ENCODE measurements around the gene HOXA11. TPM values are rescaled to one million over a fixed set of nuclear protein-coding genes. Genes with fewer than 3 reads are reported as not detected.
A peak's percentile ranks its signal among the peaks of the same experiment; 100 is the strongest.

Gene HOXA11
- total and polyA plus RNA-seq, 12 donors = 0.13 to 3.0 (median 1.2) TPM; not detected in 2

DNA sequence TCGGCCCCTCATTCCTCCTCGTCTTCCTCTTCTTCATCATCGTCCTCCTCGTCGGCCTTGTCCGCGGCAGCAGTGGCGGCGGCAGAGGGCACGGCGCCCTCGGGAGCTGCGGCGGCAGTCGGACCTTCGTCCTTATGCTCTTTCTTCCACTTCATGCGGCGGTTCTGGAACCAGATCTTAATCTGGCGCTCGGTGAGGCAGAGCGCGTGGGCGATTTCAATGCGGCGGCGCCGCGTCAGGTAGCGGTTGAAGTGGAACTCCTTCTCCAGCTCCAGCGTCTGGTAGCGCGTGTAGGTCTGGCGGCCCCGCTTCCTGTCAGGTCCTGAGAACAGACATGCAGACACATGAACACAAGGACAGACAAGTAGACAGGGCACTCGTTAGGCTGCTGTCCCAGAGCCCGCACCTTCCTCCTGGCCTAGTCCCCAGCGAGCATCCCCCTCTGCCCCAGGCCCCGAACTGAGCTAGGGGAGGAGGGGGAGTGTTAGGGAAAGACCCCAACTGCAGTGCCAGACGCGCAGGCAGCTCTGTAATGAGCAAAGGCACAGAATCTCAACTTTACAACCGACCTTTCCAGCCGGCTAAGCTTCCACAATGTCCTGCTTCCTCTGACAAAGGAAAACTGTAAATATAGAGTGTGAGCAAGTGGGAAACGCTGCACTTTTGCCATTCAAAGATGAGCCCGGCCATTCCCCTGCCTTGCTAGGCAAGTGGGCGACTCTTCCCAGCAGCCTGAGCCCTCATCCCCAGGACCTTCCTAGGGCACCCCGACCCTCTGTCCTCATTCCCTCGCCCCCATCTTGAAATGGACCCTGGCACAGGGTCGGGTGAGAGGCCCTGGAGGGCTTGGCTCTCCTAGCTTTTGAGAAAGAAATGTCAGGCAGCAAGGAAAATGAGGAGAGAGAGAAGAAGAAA is 29.9 kb downstream of the HOXA11 start:
- Histone ChIP-seq H3K4me1 (replicated peaks in 1 of 2) (peaks cover 7 to 21% of the 10 kb centered on the region in 2 donors), H3K27ac (peak overlapping the region; percentile 28 to 92 (median 73))
- WGBS, 4 donors = 19 to 43% (median 31%) methylated on average over 26 to 48 of the region's 48 CpGs

DNA sequence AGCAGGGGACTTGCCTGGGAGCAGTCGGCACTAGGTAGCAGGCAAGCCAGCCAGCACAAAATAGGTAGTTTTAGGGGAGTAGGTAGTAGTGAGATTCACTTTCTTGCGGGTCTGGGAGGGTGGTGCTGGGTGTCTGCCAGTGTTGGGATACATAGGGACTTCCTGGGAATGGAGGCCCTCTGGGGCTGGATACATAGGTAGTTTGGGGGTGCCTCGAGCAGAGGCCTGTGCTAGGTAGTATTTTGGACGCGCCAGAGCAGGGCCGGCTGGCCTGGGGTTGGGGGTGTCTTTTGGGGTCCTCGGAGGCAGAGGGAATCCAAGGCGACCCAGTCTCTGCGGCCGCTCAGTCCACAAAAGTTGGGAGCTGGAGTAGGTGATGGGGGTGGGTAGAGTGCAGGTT is 30.7 kb downstream of the HOXA11 start:
- 83 to 89% (median 88%) methylated on average over 9 to 10 of the region's 10 CpGs for WGBS, 4 donors
- Histone ChIP-seq H3K4me1 (replicated peaks in 1 of 2) (peaks cover 7 to 20% of the 10 kb centered on the region in 2 donors), H3K27ac (peak overlapping the region in 2 of 5 donors; percentile 13 to 91), H3K4me3 (no peak overlapping the region), H3K27me3 (no peaks in the 10 kb centered on the region), H3K36me3 (replicated peaks in 1 of 2) (no peaks in the 10 kb centered on the region), H3K9me3 (replicated peaks in 1 of 3) (no peaks in the 10 kb centered on the region)
- TF ChIP-seq, protein P1, sequence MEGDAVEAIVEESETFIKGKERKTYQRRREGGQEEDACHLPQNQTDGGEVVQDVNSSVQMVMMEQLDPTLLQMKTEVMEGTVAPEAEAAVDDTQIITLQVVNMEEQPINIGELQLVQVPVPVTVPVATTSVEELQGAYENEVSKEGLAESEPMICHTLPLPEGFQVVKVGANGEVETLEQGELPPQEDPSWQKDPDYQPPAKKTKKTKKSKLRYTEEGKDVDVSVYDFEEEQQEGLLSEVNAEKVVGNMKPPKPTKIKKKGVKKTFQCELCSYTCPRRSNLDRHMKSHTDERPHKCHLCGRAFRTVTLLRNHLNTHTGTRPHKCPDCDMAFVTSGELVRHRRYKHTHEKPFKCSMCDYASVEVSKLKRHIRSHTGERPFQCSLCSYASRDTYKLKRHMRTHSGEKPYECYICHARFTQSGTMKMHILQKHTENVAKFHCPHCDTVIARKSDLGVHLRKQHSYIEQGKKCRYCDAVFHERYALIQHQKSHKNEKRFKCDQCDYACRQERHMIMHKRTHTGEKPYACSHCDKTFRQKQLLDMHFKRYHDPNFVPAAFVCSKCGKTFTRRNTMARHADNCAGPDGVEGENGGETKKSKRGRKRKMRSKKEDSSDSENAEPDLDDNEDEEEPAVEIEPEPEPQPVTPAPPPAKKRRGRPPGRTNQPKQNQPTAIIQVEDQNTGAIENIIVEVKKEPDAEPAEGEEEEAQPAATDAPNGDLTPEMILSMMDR (IDR thresholded peaks at IDR 0.05) = no peak
- no peak for TF ChIP-seq POLR2A (IDR thresholded peaks at IDR 0.05)
- peak in 5 of 7 donors; percentile 12 to 50 (median 15) for DNase-seq
- intact Hi-C loops (cut with DNase I) = no loop called here

More for the DNA sequence above, 29.9 kb downstream of the HOXA11 start:
- H3K9me3 ChIP-seq (replicated peaks in 1 of 3) = no peaks in the 10 kb centered on the region
- intact Hi-C loops (cut with DNase I) = no loop called here
- no peaks in the 10 kb centered on the region for H3K36me3 ChIP-seq (replicated peaks in 1 of 2)
- peak; percentile 44 to 72 (median 60) for DNase-seq
- peak overlapping the region in 2 of 4 donors; percentile 33 to 57 for H3K4me3 ChIP-seq
- H3K27me3 ChIP-seq = no peaks in the 10 kb centered on the region
- TF ChIP-seq, protein P1 (IDR thresholded peaks at IDR 0.05) = no peak
- TF ChIP-seq POLR2A (IDR thresholded peaks at IDR 0.05) = peak in 1 of 2 donors; percentile 39

DNA sequence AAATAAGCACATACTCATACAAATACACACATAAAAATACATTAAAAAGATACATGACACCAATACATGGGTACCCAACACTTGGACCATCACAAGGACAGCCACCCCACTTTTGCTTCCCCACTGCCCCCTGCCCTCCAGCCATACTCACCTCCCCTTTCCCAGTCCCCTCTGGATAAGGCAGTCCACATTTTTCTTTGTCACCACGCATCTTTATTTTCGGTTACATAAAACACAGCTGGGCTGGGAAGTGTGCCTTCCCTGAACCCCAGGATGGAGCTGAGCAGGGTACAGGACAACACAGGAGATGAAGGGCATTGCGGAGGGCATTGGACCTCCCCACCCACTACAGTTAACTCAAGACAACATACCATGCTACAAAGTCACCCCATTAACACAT is 31.5 kb downstream of the HOXA11 start:
- intact Hi-C loops (cut with DNase I) = no loop called here
- Histone ChIP-seq H3K27me3 (no peaks in the 10 kb centered on the region), H3K27ac (peak overlapping the region in 1 of 5 donors; percentile 11), H3K36me3 (replicated peaks in 1 of 2) (no peaks in the 10 kb centered on the region), H3K9me3 (replicated peaks in 1 of 3) (no peaks in the 10 kb centered on the region), H3K4me1 (replicated peaks in 1 of 2) (peaks cover 7 to 25% of the 10 kb centered on the region in 2 donors), H3K4me3 (no peak overlapping the region)
- DNase-seq = peak in 2 of 7 donors; percentile 15 to 35
- TF ChIP-seq POLR2A (IDR thresholded peaks at IDR 0.05) = no peak
- TF ChIP-seq, protein P1 (IDR thresholded peaks at IDR 0.05) = no peak
- WGBS, 4 donors = 93 to 94% (median 94%) methylated on average over 3 of the region's 3 CpGs

DNA sequence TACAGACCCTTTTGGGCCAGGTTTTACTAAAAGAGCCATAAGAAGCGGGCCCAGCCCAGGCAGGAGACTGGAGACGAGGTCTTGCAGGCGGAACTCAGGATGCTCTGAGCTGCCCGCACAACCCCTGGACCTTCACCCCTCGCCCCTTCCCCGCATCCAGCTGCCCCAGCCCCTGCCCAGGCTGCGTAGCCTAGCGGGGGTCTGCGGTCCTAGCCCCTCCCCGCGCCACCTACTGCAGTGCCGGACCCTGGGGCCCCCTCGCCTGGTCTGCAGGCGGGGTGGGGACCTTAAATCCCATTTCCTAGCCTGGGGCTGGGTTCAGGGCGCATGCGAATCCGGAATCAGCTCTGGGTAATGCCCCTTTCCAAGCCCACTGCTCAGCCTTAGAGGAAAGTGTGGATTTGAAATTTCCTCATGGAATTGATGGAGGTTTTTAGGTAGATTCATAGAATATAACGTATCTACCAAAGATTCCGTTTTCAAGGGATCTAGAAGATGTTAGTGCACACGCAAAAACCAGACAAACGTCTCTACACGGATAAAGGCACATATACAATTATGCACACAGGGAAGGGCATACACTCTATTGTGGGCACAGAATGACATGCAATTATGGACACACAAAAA is 32.1 kb downstream of the HOXA11 start:
- DNase-seq = peak in 3 of 7 donors; percentile 19 to 50 (median 24)
- H3K4me1 ChIP-seq (replicated peaks in 1 of 2) = peaks cover 13 to 28% of the 10 kb centered on the region in 2 donors
- 50 to 81% (median 67%) methylated on average over 8 to 22 of the region's 22 CpGs for WGBS, 4 donors
- H3K9me3 ChIP-seq (replicated peaks in 1 of 3) = no peaks in the 10 kb centered on the region
- no peaks in the 10 kb centered on the region for H3K27me3 ChIP-seq
- TF ChIP-seq, protein P1 (IDR thresholded peaks at IDR 0.05) = no peak
- no peak for TF ChIP-seq POLR2A (IDR thresholded peaks at IDR 0.05)
- H3K4me3 ChIP-seq = peak overlapping the region in 1 of 4 donors; percentile 63
- no peaks in the 10 kb centered on the region for H3K36me3 ChIP-seq (replicated peaks in 1 of 2)
- H3K27ac ChIP-seq = peak overlapping the region in 3 of 5 donors; percentile 53 to 99 (median 99)
- intact Hi-C loops (cut with DNase I) = no loop called here

Data from adrenal gland (tissue), 12 donors.